ENCODE results near the gene ARL9. TPM values are rescaled to one million over a fixed set of nuclear protein-coding genes. Genes with fewer than 3 reads are reported as not detected.

The ARL9 gene
- polyA plus RNA-seq, 1 donor from 2014 or later, result 0.11 TPM

- no peaks in the 10 kb centered on the region for H3K27me3 ChIP-seq (ENCODE audit: insufficient read depth, low read depth, low read length)
- H3K27ac ChIP-seq (ENCODE audit: low read length), result peak overlapping the region; percentile 89
- H3F3A ChIP-seq (ENCODE audit: insufficient read depth, low read length, poor library complexity, severe bottlenecking), result no peaks in the 10 kb centered on the region
- no peaks in the 10 kb centered on the region for H3K9me2 ChIP-seq (ENCODE audit: insufficient read depth, low read length)
- H3K36me3 ChIP-seq (ENCODE audit: insufficient read depth, low read length), result peaks cover 10% of the 10 kb centered on the region
- H3K79me2 ChIP-seq (replicated peaks; ENCODE audit: insufficient read depth, low read length), result peaks cover 55% of the 10 kb centered on the region
- H3K4me2 ChIP-seq (ENCODE audit: low read length), result peak overlapping the region; percentile 79
- H4K20me1 ChIP-seq (ENCODE audit: insufficient read depth), result no peaks in the 10 kb centered on the region
- H3K9me3 ChIP-seq (ENCODE audit: low read length), result no peaks in the 10 kb centered on the region
- H3K4me3 ChIP-seq (ENCODE audit: low read length), result peak overlapping the region; percentile 88
- peak overlapping the region; percentile 85 for H3K9ac ChIP-seq (ENCODE audit: low read length)
- peak overlapping the region; percentile 82 for H2AFZ ChIP-seq (ENCODE audit: low read depth, low read length)
- TF ChIP-seq MXI1 (conservative IDR thresholded peaks at IDR 0.05; ENCODE audit: poor library complexity, severe bottlenecking) (peak; percentile 44), EZH2 (IDR thresholded peaks at IDR 0.05; ENCODE audit: borderline replicate concordance, insufficient read depth, low read length, poor library complexity, severe bottlenecking) (no peak), EP300 (conservative IDR thresholded peaks at IDR 0.05; ENCODE audit: poor library complexity, severe bottlenecking) (no peak), RAD21 (conservative IDR thresholded peaks at IDR 0.05) (peak; percentile 25), CTCF (IDR thresholded peaks at IDR 0.05; ENCODE audit: poor library complexity, severe bottlenecking) (no peak), TAF1 (IDR thresholded peaks at IDR 0.05; ENCODE audit: low read depth) (no peak), SMC3 (conservative IDR thresholded peaks at IDR 0.05; ENCODE audit: poor library complexity) (no peak), REST (IDR thresholded peaks at IDR 0.05; ENCODE audit: borderline replicate concordance) (no peak), POLR2AphosphoS5 (IDR thresholded peaks at IDR 0.05) (no peak)
These were observed 37.5 kb upstream of the ARL9 start for GRCh38 chr4:56468097-56468422.

- Histone ChIP-seq H3K79me2 (replicated peaks; ENCODE audit: insufficient read depth, low read length) (peaks cover 48% of the 10 kb centered on the region), H3K9ac (ENCODE audit: low read length) (peak overlapping the region; percentile 85), H3K4me3 (ENCODE audit: low read length) (peak overlapping the region; percentile 88)
These were observed 35.9 kb upstream of the ARL9 start for GRCh38 chr4:56469489-56470210.

More at GRCh38 chr4:56469489-56470210, 35.9 kb upstream of the ARL9 start:
- Histone ChIP-seq H3K36me3 (ENCODE audit: insufficient read depth, low read length) (peaks cover 14% of the 10 kb centered on the region), H3F3A (ENCODE audit: insufficient read depth, low read length, poor library complexity, severe bottlenecking) (no peaks in the 10 kb centered on the region), H3K27me3 (ENCODE audit: insufficient read depth, low read depth, low read length) (no peaks in the 10 kb centered on the region), H4K20me1 (ENCODE audit: insufficient read depth) (no peaks in the 10 kb centered on the region), H3K9me2 (ENCODE audit: insufficient read depth, low read length) (no peaks in the 10 kb centered on the region), H3K27ac (ENCODE audit: low read length) (no peak overlapping the region), H3K4me2 (ENCODE audit: low read length) (peak overlapping the region; percentile 79), H3K9me3 (ENCODE audit: low read length) (no peaks in the 10 kb centered on the region), H2AFZ (ENCODE audit: low read depth, low read length) (no peak overlapping the region)
- no peak for TF ChIP-seq POLR2AphosphoS5 (IDR thresholded peaks at IDR 0.05)
- TF ChIP-seq MXI1 (conservative IDR thresholded peaks at IDR 0.05; ENCODE audit: poor library complexity, severe bottlenecking), result no peak
- no peak for TF ChIP-seq EP300 (conservative IDR thresholded peaks at IDR 0.05; ENCODE audit: poor library complexity, severe bottlenecking)
- TF ChIP-seq REST (IDR thresholded peaks at IDR 0.05; ENCODE audit: borderline replicate concordance), result no peak
- TF ChIP-seq EZH2 (IDR thresholded peaks at IDR 0.05; ENCODE audit: borderline replicate concordance, insufficient read depth, low read length, poor library complexity, severe bottlenecking), result no peak
- no peak for TF ChIP-seq TAF1 (IDR thresholded peaks at IDR 0.05; ENCODE audit: low read depth)
- TF ChIP-seq CTCF (IDR thresholded peaks at IDR 0.05; ENCODE audit: poor library complexity, severe bottlenecking), result no peak
- TF ChIP-seq SMC3 (conservative IDR thresholded peaks at IDR 0.05; ENCODE audit: poor library complexity), result no peak
- no peak for TF ChIP-seq RAD21 (conservative IDR thresholded peaks at IDR 0.05)
